Glomerular visceral epithelial cell (primary cell): ENCODE results near the gene GPX1.
"Not testable (repeated sequence)": the region's sequence is repeated elsewhere in the genome, so short reads cannot be mapped to it uniquely, and the experiment has no call there.

Experiments used
- DNase-seq: peaks from one replicate; pipeline ENCODE4 v3.0.0-alpha.2; 2016; ENCODE audit errors: extremely low spot score

GPX1 gene

GRCh38 chr3:49357443-49358216, 523 bp downstream of the GPX1 start:
- peak; percentile 77 for DNase-seq

DNA sequence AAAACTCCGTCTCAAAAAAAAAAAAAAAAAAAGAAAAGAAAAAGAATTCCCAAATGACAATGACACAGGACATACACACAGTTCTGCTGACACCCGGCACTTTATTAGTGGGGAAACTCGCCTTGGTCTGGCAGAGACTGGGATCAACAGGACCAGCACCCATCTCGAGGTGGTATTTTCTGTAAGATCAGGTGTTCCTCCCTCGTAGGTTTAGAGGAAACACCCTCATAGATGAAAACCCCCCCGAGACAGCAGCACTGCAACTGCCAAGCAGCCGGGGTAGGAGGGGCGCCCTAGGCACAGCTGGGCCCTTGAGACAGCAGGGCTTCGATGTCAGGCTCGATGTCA, 1.1 kb downstream of the GPX1 start:
- DNase-seq: not testable (repeated sequence)

GRCh38 chr3:49352890-49353421, 5.2 kb downstream of the GPX1 start:
- no peak for DNase-seq

DNA sequence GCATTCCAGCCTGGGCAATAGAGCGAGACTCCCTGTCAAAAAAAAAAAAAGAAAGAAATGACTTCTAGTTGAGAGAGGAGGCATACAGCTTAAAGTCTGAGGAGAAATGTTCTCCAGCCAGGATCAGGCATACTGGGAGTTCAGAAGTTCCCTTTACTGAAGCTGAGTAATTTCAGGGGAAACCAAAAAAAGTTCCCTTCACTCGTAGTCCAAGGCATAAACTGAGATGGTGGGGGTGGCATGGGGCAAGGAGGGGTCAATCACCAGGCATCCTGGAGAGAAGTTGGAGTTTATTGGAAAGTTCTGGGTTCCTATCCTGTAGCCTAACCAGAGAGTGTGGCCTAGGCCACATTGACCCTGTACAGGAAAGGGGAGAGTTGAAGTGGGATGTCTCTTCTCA, 5.9 kb downstream of the GPX1 start:
- no peak for DNase-seq

GRCh38 chr3:49351521-49352011, 6.6 kb downstream of the GPX1 start:
- peak; percentile 80 for DNase-seq

DNA sequence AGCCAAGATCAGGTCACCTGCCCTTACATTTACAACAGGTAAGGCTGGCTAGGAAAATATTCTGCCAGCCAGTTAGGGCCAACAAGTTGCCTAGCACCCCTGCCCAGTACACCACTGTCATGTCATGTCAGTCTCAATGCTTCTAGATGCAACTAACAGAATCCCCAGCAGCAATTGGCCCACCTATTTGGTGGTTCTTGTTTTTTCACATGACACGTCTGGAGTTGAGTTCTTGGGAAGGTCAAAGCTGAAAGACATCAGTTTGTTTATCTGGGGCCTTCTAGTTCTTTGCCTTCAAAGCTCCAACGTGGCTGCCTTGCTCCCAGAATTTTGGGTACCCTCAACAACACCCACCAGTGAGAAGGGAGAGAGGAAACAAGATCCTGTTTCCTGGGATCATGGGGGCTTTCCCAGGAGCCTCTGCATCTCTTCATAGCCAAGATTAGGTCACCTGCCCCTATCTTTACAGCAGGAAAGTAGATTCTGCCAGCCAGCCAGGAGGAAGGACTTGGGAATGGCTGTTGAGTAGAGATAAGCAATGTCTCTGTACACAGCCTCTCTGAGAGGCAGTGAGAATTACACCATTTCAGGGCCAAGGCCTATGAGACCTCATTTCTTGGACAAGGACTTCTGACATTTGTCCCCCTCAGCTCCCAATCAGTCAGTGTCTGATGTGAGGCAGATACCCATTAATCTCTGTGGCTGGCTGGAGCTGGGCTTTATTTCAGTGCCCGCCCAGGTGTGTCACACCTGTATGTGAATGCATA, 8.6 kb downstream of the GPX1 start:
- DNase-seq: no peak

- DNase-seq: not testable (repeated sequence)
Observed at GRCh38 chr3:49348361-49348760, 9.8 kb downstream of the GPX1 start.

DNA sequence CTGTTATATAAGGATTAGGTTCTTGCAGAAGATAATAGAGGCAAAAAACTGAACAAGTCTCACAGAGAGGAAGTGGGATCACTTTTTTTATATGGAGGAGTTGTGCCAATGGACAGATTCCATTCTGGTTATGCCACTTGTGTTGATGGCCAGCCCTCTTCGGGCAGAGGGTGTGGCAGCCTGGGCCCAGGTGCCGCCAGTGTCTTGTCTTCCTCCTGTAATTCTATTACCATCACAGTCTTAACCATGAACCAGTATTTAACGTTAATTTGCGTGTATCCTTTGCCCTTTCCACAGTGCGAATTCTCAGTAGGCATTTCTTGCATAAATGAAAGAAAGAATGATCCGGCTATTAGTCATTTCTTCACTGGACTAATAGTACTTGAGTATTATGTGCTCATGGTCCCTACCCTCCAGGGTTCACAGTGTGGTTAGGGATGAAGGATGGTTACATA, 11.3 kb downstream of the GPX1 start:
- no peak for DNase-seq

DNA sequence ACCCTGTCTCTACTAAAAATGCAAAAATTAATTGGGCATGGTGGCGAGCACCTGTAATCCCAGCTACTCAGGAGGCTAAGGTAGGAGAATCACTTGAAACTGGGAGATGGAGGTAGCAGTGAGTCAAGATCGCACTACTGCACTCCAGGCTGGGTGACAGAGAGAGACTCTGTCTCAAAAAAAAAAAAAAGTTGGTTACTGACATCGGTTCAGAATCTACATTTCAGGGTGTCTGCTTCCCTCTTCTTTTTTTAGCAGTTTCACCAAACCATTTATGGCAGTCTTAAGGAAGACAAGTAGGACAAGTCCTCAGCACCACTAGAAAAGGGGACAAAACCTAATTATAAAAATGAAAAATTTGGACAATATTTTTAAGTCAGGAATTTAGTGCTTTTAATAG, 15.0 kb downstream of the GPX1 start:
- no peak for DNase-seq

DNA sequence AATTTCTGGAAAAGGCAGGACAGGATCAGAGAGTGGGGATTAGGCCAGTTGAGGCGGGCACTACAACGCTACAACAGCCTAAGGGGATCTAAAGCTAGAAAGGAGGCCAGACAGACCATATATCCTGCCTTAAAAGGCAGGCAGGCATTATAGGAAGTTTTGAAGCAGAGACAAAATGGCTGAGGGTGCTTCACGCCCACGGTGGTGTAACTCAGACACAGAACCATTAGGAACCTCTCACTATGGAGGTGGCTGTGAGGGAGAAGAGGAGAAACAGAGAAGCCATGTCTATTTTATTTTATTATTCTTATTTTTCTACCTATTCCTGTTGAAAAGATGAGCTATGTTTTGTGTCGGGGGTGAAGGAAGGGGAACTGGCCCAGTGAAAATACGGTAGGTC, 16.2 kb downstream of the GPX1 start:
- DNase-seq: no peak

GRCh38 chr3:49339941-49340800, 18.0 kb downstream of the GPX1 start, which contains the start of gene USP4:
Gene USP4, minus strand, starts transcription at chr3:49340053. Its CDS starts 29 bp downstream, at chr3:49340024.
- peak; percentile 95 for DNase-seq

GRCh38 chr3:49339581-49339940, 18.6 kb downstream of the GPX1 start:
- peak; percentile 35 for DNase-seq

DNA sequence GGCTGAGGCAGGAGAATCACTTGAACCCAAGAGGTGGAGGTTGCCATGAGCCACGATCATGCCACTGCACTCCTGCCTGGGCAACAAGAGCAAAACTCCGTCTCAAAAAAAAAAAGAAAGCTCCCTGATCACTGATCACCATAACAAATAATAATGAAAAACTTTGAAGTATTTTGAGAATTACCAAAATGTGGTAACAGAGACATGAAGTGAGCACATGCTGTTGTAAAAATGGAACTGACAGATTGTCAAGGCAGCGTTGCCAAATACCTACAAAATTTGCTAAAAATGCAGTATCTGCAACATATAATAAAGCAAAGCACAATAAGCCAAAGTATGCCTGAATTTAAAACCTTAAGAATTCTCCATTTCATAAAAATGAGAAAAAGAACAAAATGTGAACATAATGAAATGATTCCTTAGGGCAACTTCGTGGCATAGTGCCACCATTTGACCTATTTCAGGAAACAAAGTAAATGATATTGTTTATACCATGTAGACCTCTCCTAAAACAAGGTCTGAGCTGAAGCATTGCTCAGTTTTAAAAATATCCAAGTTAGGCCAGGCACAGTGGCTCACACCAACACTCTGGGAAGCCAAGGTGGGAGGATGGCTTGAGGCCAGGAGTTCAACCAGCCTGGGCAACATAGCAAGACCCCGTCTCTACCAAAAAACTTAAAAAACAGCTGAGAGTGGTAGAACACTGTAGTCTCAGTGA, 24.1 kb downstream of the GPX1 start:
- DNase-seq: no peak

DNA sequence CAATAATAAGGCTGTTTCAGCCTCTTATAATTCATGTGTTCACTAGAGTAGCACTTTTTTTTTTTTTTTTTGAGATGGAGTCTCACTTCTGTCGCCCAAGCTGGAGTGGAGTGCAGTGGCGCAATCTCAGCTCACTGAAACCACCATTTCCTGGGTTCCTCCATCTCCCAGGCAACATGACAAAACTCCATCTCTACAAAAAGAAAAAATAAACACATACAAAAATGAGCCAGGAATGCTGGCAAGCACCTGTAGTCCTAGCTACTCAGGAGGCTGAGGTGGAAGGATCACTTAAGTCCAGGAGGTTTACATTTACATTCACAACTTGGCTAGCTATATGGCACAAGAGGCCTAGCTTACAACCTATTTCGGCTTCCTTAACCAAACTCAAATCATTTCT, 25.1 kb downstream of the GPX1 start:
- DNase-seq: no peak

DNA sequence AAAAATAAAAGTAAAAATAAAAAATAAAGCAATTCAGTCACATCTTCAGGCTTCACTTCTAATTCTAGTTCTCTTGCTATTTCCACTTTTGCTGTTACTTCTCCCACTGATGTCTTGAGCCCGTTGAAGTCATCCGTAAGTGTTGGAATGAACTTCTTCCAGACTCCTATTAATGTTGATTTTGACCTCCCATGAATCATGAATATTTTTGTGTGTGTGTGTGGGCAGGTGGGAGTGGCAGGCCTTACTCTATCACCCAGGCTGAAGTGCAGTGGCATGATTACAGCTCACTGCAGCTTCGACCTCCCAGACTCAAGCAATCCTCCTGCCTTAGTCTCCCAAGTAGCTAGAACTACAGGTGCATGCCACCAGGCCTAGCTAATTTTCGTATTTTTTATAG, 29.0 kb downstream of the GPX1 start:
- DNase-seq: no peak

DNA sequence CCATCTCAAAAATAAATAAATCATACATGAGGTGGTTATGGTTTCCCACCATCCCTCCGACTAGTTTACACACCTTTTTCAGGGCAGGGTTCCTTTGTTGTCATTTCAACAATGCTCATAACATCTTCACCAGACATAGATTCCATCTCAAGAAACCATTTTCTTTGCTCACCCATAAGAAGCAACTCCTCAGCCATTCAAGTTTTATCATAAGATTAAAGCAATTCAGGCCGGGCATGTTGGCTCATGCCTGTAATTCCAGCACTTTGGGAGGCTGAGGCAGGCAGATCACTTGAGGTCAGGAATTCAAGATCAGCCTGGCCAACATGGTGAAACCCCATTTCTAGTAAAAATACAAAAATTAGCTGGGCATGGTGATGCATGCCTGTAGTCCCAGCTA, 29.8 kb downstream of the GPX1 start:
- not testable (repeated sequence) for DNase-seq

DNA sequence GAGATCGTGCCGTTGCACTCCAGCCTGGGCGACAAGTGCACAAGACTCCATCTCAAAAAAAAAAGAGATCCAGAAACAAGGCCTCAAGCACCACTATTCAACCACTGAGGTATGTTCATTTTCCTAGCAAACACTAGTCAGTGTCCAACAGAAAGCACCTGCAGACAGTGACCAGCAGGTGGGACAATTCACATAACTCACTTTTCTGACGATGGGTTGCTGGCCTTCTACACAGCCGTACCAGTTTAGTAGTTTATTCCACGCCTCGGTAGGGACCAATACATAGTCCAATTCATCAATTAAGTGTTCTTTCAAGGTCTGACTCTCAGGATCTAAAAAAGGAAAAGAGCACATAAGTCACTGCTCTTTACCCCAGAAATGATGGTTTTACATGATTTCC, 30.7 kb downstream of the GPX1 start:
- DNase-seq: peak; percentile 7

GRCh38 chr3:49324768-49325167, 33.4 kb downstream of the GPX1 start:
- no peak for DNase-seq

GRCh38 chr3:49316696-49317457, 41.3 kb downstream of the GPX1 start:
- no peak for DNase-seq

GRCh38 chr3:49313896-49314688, 44.1 kb downstream of the GPX1 start:
- DNase-seq: no peak
